ENCODE measurements around the gene MYO6.

GRCh38 chr6:75830959-75831885 is 82.2 kb downstream of the MYO6 start:
- no peak for TF ChIP-seq CTCF (IDR thresholded peaks at IDR 0.05; ENCODE audit: low read length)
- no peak for TF ChIP-seq EZH2 (IDR thresholded peaks at IDR 0.05; ENCODE audit: borderline replicate concordance, low read length)

All from OCI-LY1 (cell line).